ENCODE measurements around the gene C5. TPM values are rescaled to one million over a fixed set of nuclear protein-coding genes. Genes with fewer than 3 reads are reported as not detected.

The C5 gene
- total RNA-seq, 6 donors from 2014 or later = 7.1 to 18.9 (median 16.8) TPM

- WGBS, 2 donors = 80 to 87% methylated on average over 6 of the region's 6 CpGs
These were observed 108.9 kb downstream of the C5 start for GRCh38 chr9:120941046-120941770.

GRCh38 chr9:120940573-120940972, 109.5 kb downstream of the C5 start:
- ATAC-seq (ENCODE audit: low FRiP score in 2 of 2) (no peak), DNase-seq (peak in 1 of 2 donors; percentile 37)
- no peaks in the 10 kb centered on the region for H3K9me3 ChIP-seq
- no peak for TF ChIP-seq POLR2A (IDR thresholded peaks at IDR 0.05)
- no peak for TF ChIP-seq POLR2AphosphoS5 (IDR thresholded peaks at IDR 0.05)
- TF ChIP-seq CTCF (IDR thresholded peaks at IDR 0.05) = no peak
- TF ChIP-seq EP300 (IDR thresholded peaks at IDR 0.05) = no peak
- no peak overlapping the region for H3K4me3 ChIP-seq
- no peaks in the 10 kb centered on the region for H3K27me3 ChIP-seq
- H3K27ac ChIP-seq = no peak overlapping the region
- peaks cover 42 to 50% (median 47%) of the 10 kb centered on the region in 4 donors for H3K4me1 ChIP-seq
- H3K36me3 ChIP-seq = no peaks in the 10 kb centered on the region
- WGBS, 2 donors = 93% methylated on average over 10 of the region's 10 CpGs

More at GRCh38 chr9:120941046-120941770, 108.9 kb downstream of the C5 start:
- no peaks in the 10 kb centered on the region for H3K27me3 ChIP-seq
- H3K4me3 ChIP-seq = no peak overlapping the region
- no peaks in the 10 kb centered on the region for H3K9me3 ChIP-seq
- no peaks in the 10 kb centered on the region for H3K36me3 ChIP-seq
- TF ChIP-seq POLR2AphosphoS5 (IDR thresholded peaks at IDR 0.05) (no peak), EP300 (IDR thresholded peaks at IDR 0.05) (no peak), POLR2A (IDR thresholded peaks at IDR 0.05) (no peak), CTCF (IDR thresholded peaks at IDR 0.05) (no peak)
- peak overlapping the region in 2 of 4 donors; percentile 21 to 26 for H3K27ac ChIP-seq
- H3K4me1 ChIP-seq = peaks cover 36 to 46% (median 43%) of the 10 kb centered on the region in 4 donors
- ATAC-seq (ENCODE audit: low FRiP score in 2 of 2) = peak in 1 of 2 donors; percentile 50
- DNase-seq = no peak

- H3K4me3 ChIP-seq = no peak overlapping the region
- no peak for ATAC-seq (ENCODE audit: low FRiP score in 2 of 2)
- DNase-seq = no peak
- no peaks in the 10 kb centered on the region for H3K9me3 ChIP-seq
- TF ChIP-seq EP300 (IDR thresholded peaks at IDR 0.05) = no peak
- TF ChIP-seq POLR2AphosphoS5 (IDR thresholded peaks at IDR 0.05) = no peak
- no peak for TF ChIP-seq POLR2A (IDR thresholded peaks at IDR 0.05)
- TF ChIP-seq CTCF (IDR thresholded peaks at IDR 0.05) = no peak
- H3K27me3 ChIP-seq = no peaks in the 10 kb centered on the region
- H3K27ac ChIP-seq = no peak overlapping the region
- WGBS, 2 donors = 92 to 97% methylated on average over 3 of the region's 3 CpGs
- H3K4me1 ChIP-seq = peaks cover 59 to 67% (median 64%) of the 10 kb centered on the region in 4 donors
- H3K36me3 ChIP-seq = no peaks in the 10 kb centered on the region
These were observed 111.2 kb downstream of the C5 start for GRCh38 chr9:120938851-120939250.

- H3K4me1 ChIP-seq = peaks cover 59 to 67% (median 62%) of the 10 kb centered on the region in 4 donors
These were observed 112.5 kb downstream of the C5 start for GRCh38 chr9:120937596-120937995.

More at GRCh38 chr9:120937596-120937995, 112.5 kb downstream of the C5 start:
- H3K4me3 ChIP-seq = no peak overlapping the region
- no peaks in the 10 kb centered on the region for H3K9me3 ChIP-seq
- no peaks in the 10 kb centered on the region for H3K27me3 ChIP-seq
- no peaks in the 10 kb centered on the region for H3K36me3 ChIP-seq
- DNase-seq (no peak), ATAC-seq (ENCODE audit: low FRiP score in 2 of 2) (peak in 1 of 2 donors; percentile 6)
- TF ChIP-seq CTCF (IDR thresholded peaks at IDR 0.05) = no peak
- TF ChIP-seq POLR2AphosphoS5 (IDR thresholded peaks at IDR 0.05) = no peak
- no peak for TF ChIP-seq POLR2A (IDR thresholded peaks at IDR 0.05)
- TF ChIP-seq EP300 (IDR thresholded peaks at IDR 0.05) = no peak
- H3K27ac ChIP-seq = peak overlapping the region; percentile 6 to 82 (median 54)
- WGBS, 2 donors = 36 to 59% methylated on average over 1 of the region's 1 CpG

Measured in upper lobe of left lung (tissue), 6 donors.